Measurements from ENCODE around the gene RAB3A. TPM values are rescaled to one million over a fixed set of nuclear protein-coding genes. Genes with fewer than 3 reads are reported as not detected.
A peak's percentile ranks its signal among the peaks of the same experiment; 100 is the strongest.

Gene RAB3A
- total RNA-seq, 1 donor from 2014 or later = 0.17 TPM

DNA sequence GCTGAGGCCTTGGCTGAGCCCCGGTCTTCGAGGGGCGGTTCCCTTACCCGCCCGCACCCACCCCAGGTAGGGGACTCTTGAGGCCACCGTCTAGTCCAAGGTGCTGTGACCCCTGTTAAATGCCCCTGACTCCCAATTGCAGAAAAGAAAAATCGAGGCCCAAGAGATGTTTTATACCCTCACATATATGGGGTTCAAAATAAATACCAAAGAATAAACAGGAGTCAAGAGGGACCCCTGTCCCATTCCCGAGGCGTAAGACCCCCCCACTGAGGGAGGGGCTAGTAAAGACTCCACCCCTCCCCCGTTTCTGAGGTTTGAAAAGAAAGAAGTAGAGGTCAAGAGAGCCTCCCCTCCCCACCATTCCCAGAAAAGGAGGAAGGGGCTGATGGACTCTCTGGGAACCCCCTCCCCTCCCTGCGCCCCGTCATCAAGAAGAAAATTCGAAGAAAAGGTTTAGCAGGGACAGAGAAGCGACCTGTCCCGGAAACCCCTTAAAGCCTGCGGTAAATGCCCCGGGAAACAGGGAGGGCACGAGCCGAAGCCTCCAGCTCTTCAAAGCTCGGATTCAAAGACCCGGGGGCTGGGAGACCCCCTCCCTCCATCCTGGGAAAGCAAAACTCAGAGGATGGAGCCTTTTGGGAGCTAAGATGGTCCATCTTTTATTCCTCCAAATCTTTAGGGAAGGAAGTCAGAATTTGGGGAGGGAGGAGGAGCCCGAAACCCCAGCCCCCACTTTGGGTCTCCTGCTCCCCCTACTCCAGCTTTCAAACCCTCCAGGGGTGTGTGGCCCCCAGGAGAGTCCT lies 755 bp upstream of the RAB3A start:
- H3K4me3 ChIP-seq (ENCODE audit: low read depth, low read length) = peak overlapping the region; percentile 95
- TF ChIP-seq, protein P1, sequence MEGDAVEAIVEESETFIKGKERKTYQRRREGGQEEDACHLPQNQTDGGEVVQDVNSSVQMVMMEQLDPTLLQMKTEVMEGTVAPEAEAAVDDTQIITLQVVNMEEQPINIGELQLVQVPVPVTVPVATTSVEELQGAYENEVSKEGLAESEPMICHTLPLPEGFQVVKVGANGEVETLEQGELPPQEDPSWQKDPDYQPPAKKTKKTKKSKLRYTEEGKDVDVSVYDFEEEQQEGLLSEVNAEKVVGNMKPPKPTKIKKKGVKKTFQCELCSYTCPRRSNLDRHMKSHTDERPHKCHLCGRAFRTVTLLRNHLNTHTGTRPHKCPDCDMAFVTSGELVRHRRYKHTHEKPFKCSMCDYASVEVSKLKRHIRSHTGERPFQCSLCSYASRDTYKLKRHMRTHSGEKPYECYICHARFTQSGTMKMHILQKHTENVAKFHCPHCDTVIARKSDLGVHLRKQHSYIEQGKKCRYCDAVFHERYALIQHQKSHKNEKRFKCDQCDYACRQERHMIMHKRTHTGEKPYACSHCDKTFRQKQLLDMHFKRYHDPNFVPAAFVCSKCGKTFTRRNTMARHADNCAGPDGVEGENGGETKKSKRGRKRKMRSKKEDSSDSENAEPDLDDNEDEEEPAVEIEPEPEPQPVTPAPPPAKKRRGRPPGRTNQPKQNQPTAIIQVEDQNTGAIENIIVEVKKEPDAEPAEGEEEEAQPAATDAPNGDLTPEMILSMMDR (conservative IDR thresholded peaks at IDR 0.05; ENCODE audit: low read depth, low read length) = no peak
- no peak for DNase-seq (ENCODE audit: low read depth)

DNA sequence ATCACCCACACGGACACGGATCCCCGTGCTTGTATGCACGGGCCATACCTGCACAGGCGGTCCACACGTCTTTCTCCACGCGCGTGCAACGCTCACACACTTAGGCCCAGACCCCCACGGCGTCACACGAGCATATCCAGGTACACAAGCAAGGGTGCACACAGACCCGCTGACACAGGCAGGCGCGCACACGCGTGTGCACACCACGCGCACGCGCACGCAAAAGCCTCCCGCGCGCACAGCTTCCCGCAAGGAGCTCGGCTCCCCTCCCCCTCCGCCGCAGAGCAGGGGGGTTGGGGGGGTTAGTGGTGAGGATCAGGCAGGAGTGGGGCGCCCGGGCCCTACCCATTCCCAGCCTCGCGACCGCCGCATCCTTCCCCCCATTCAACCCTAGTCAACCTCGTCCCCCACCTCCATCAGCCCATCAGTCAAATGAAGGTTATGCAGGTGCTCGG lies 407 bp downstream of the RAB3A start:
- DNase-seq (ENCODE audit: low read depth) = no peak
- peak overlapping the region; percentile 83 for H3K4me3 ChIP-seq (ENCODE audit: low read depth, low read length)

DNA sequence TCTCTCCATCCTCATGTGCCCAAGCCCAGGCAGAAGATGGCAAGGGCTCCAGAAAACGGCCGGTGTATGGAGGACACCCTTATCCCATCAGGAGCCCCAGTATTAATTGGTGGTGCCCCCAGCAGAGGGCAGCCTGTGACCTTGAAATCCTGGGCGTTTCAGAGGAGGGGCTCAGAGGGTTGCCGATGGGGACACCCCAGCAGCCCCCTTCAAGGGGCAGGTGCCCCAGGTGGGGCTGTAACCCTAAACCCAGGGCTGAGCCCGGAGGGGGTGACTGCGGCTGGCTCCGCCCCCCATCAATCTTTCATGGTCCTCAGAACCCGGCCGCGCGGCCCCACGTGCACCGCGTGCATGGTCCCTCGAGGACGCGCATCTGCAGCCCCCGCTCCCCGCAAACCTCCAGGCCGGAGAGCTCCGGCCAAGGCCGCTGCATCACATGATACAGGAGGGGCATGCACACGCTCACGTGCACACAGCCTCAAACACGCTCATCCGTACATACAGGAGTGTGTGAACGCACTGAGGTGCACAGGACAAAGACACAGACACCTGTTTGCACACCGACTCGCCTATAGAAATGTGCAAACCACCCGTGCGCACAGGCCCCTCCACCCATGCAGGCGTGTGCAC lies 949 bp downstream of the RAB3A start:
- DNase-seq (ENCODE audit: low read depth) = no peak
- H3K4me3 ChIP-seq (ENCODE audit: low read depth, low read length) = peak overlapping the region; percentile 83
- TF ChIP-seq, protein P1 (conservative IDR thresholded peaks at IDR 0.05; ENCODE audit: low read depth, low read length) = peak; percentile 31

More for the DNA sequence above, 407 bp downstream of the RAB3A start:
- TF ChIP-seq, protein P1 (conservative IDR thresholded peaks at IDR 0.05; ENCODE audit: low read depth, low read length) = no peak

DNA sequence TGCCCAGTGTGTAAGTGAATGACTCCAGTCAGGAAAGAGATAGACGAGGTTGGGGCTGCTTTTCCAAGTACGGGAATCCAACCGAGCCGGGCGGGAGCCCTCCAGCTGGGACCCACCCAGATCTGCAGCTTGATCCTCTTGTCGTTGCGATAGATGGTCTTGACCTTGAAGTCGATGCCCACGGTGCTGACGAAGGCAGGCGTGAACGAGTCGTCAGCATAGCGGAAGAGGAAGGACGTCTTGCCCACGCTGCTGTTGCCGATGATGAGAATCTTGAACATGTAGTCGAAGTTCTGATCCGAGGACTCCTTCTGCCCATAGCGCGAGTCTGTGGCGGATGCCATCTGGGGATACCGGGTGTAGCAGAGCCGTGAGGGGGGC lies 1.5 kb downstream of the RAB3A start:
- no peak for DNase-seq (ENCODE audit: low read depth)
- TF ChIP-seq, protein P1 (conservative IDR thresholded peaks at IDR 0.05; ENCODE audit: low read depth, low read length) = no peak
- no peak overlapping the region for H3K4me3 ChIP-seq (ENCODE audit: low read depth, low read length)

DNA sequence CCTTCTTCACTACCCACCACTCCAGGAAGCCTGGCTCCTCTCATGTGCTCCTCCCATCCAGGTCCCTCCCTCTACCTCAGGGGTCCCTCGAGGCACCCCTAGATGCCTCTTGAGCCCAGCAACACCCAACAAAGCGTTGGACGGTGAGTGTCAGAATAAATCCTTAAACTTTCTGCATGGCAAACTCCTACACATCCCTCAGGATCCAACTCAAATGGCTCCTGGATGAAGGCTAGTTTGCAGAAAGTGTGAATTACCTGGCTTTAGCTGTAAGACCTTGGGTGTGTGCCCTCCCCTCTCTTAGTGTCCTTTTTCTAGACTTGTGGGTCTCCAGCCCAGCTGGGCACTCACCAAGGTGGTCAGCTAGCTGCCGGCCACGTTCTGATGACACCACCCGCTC lies 5.5 kb downstream of the RAB3A start:
- no peak for DNase-seq (ENCODE audit: low read depth)
- no peak overlapping the region for H3K4me3 ChIP-seq (ENCODE audit: low read depth, low read length)
- TF ChIP-seq, protein P1 (conservative IDR thresholded peaks at IDR 0.05; ENCODE audit: low read depth, low read length) = no peak

DNA sequence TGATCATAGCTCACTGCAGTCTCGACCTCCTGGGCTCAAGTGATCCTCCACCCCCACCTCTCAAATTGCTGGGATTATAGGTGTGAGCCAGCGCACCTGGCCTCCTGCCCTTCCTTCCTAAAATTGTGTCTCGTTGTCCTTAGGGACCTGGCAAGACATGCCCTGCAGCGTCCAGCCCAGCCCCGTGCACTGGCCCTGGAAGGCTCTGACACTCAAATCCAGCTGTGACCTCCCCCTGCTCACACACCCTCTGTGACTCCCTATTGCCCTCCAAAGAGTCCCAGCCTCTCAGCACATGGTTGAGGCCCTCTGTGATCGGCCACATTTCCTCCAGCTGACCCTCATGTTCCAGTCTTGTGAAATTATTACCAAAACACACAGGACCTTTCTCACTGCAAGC lies 5.9 kb downstream of the RAB3A start:
- DNase-seq (ENCODE audit: low read depth) = no peak
- TF ChIP-seq, protein P1 (conservative IDR thresholded peaks at IDR 0.05; ENCODE audit: low read depth, low read length) = no peak
- H3K4me3 ChIP-seq (ENCODE audit: low read depth, low read length) = no peak overlapping the region
